Lower lobe of right lung (tissue), 2 donors: ENCODE data around the gene STK40. TPM values are rescaled to one million over a fixed set of nuclear protein-coding genes. Genes with fewer than 3 reads are reported as not detected.

Source experiments
- ATAC-seq, 2 donors: fragments of 200-7000 bp; cut with Tn5 transposase; one replicate each; pipeline ENCODE4 v1.9.1; 2020 to 2022; ENCODE audit warnings: mild to moderate bottlenecking in 2 of 2, moderate library complexity in 2 of 2
- DNase-seq: peaks from one replicate; pipeline ENCODE4 v3.0.0-alpha.2; 2020
- H3K27ac ChIP-seq: fragments of 200-600 bp; one replicate; pipeline ENCODE4 v1.8.0; 2022
- H3K27me3 ChIP-seq: fragments of 200-600 bp; one replicate; pipeline ENCODE4 v1.8.0; 2022; ENCODE audit warnings: low read depth
- H3K36me3 ChIP-seq: fragments of 200-600 bp; one replicate; pipeline ENCODE4 v1.8.0; 2022; ENCODE audit warnings: mild to moderate bottlenecking
- H3K4me1 ChIP-seq: fragments of 200-600 bp; one replicate; pipeline ENCODE4 v1.8.0; 2022
- H3K4me3 ChIP-seq: fragments of 200-600 bp; one replicate; pipeline ENCODE4 v1.8.0; 2022; ENCODE audit warnings: mild to moderate bottlenecking
- H3K9me3 ChIP-seq: fragments of 200-600 bp; one replicate; pipeline ENCODE4 v1.8.0; 2022
- intact Hi-C: fragments of 100-400 bp; cut with DNase I; formaldehyde crosslinking; loops from one replicate; pipeline ENCODE4 v1.11.0; 2022
- total RNA-seq: library from RNA; stranded (reverse); fragmentation: NEBNext Ultra II Directional; extraction: Animal tissue kit (Norgen Biotek cat#: 25700); gene quantifications from one replicate; pipeline ENCODE4 v1.2.1, GENCODE V29; 2021
- TF ChIP-seq, protein P1 (sequence below): fragments of 200-600 bp; IDR thresholded peaks from one replicate; pipeline ENCODE4 v1.8.0; 2022; ENCODE audit warnings: antibody characterized with exemption, mild to moderate bottlenecking
- donor health status: DM: no; HTN: yes; CAD: no; lungs with severe emphysema.

Gene STK40
- total RNA-seq, 1 donor from 2014 or later = 74.2 TPM

DNA sequence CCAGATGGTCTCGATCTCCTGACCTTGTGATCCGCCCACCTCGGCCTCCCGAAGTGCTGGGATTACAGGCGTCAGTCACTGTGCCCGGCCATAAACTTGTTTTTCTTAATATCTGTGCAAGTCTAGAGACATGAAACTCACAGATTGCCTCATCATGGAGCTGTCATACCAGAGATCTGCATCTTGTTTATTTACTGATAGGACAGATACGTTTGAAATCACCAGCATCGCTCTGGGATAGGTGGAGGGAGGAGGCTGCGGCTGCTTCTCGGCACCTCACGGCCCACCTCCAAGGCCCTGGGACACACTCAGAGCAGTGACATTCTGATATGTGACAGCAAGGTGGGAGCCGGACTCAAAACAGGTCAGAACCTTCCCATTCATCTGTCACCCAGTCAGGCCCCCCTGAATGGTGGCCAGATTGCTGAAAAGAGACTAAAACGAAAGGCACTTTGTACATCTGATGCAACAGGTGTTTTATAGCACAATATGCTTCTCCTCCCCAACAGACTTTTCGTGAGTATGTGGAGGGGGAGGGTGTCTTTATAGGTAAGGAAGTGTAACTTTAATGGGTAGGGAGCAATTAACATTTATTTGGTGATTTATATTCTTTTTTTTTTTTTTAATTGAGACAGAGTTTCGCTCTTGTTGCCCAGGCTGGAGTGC lies 30.1 kb upstream of the STK40 start:
- no peak for DNase-seq
- no peaks in the 10 kb centered on the region for H3K27me3 ChIP-seq
- H3K27ac ChIP-seq = no peak overlapping the region
- TF ChIP-seq, protein P1, sequence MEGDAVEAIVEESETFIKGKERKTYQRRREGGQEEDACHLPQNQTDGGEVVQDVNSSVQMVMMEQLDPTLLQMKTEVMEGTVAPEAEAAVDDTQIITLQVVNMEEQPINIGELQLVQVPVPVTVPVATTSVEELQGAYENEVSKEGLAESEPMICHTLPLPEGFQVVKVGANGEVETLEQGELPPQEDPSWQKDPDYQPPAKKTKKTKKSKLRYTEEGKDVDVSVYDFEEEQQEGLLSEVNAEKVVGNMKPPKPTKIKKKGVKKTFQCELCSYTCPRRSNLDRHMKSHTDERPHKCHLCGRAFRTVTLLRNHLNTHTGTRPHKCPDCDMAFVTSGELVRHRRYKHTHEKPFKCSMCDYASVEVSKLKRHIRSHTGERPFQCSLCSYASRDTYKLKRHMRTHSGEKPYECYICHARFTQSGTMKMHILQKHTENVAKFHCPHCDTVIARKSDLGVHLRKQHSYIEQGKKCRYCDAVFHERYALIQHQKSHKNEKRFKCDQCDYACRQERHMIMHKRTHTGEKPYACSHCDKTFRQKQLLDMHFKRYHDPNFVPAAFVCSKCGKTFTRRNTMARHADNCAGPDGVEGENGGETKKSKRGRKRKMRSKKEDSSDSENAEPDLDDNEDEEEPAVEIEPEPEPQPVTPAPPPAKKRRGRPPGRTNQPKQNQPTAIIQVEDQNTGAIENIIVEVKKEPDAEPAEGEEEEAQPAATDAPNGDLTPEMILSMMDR = no peak
- peaks cover 5% of the 10 kb centered on the region for H3K4me1 ChIP-seq
- H3K36me3 ChIP-seq = peaks cover 21% of the 10 kb centered on the region
- H3K4me3 ChIP-seq = no peak overlapping the region
- intact Hi-C loops = no loop called here
- ATAC-seq = no peak
- no peaks in the 10 kb centered on the region for H3K9me3 ChIP-seq

DNA sequence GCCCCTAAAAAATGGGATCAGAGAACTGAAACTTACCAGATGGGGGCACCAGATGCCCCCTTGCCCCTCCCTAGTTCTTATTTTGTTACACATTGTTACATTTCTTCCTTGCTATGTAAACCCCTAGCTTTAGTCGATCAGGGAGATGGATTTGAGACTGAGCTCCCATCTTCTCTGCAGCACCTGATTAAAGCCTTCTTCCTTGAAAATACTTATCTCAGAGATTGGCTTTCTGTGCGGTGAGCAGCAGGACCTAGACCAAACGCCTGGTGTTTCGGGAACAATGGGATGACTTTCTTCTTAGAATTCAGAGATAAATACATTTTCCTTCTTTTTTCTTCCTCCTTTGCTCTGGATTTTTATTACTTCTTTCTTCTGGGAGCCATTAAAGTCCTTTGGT lies 28.7 kb upstream of the STK40 start:
- no peak overlapping the region for H3K27ac ChIP-seq
- no peak overlapping the region for H3K4me3 ChIP-seq
- H3K4me1 ChIP-seq = no peaks in the 10 kb centered on the region
- ATAC-seq (no peak), DNase-seq (no peak)
- H3K36me3 ChIP-seq = peaks cover 21% of the 10 kb centered on the region
- TF ChIP-seq, protein P1 = no peak
- no peaks in the 10 kb centered on the region for H3K9me3 ChIP-seq
- H3K27me3 ChIP-seq = no peaks in the 10 kb centered on the region
- intact Hi-C loops = no loop called here

DNA sequence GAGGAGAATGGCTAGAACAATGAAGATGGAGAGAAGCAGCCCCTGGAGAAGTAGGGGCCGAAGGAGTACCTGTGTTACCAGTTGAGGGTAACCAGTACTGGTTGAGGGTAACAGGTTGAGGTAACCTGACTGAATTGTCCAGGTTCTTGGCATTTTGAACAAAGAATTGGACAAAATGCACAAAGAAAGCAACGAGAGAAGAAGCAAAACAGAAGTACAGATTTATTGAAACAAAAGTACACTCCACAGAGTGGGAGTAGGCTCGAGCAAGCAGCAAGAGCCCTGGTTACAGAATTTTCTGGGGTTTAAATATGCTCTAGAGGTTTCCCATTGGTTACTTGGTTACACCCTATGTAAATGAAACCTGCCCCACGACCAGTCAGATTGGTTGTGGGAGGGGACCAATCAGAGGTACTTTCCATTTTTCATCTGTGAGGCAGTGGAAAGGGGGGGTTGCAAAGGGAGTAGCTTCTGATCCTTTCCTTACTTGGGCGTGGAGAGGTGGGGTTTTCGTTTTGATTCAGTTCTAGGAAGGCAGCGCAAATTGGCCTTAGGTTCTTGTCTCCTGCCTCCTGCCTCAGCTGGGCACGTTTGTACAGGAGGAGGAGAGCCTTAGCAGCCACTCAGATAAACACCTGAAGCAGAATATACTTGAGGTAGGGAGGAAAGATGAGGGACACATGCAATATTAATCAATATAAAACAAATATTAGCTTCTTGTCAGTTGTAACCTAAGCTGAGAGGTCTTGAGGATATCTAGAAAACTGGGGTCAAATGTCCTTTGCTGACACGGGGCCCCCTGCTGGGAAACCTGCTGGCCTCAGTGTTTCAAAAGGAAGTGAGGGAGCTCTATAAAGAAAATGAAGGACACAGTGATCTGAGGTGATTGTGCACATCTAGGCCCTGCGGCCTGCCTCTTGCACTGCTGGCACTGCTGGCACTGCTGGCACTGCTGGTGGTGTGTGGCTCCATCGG lies 26.2 kb upstream of the STK40 start:
- TF ChIP-seq, protein P1 = no peak
- Histone ChIP-seq H3K4me1 (no peaks in the 10 kb centered on the region), H3K36me3 (peaks cover 13% of the 10 kb centered on the region), H3K9me3 (no peaks in the 10 kb centered on the region), H3K27me3 (no peaks in the 10 kb centered on the region), H3K4me3 (no peak overlapping the region), H3K27ac (no peak overlapping the region)
- DNase-seq (no peak), ATAC-seq (peak in 1 of 2 donors; percentile 29)
- intact Hi-C loops = no loop called here

DNA sequence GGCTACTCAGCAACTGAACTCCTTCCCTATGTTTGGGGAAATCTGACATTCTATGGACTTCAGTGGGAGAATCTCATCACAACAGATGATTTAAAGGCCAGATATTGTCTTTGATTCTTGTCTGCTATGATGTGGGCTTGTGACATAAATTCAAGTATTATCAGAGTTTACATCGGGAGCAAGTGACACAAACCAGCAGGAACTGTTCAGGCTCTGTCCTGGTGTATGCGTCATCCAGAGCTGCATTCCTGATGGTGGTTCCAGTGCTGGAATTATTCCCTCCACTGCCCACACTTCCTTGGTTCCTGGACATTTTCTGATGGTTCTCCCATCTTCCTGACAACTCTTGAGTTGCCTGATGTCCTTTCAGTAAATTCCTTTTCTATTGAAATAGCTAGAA lies 22.8 kb upstream of the STK40 start:
- Histone ChIP-seq H3K27me3 (no peaks in the 10 kb centered on the region), H3K4me1 (no peaks in the 10 kb centered on the region), H3K9me3 (no peaks in the 10 kb centered on the region), H3K27ac (no peak overlapping the region), H3K36me3 (peaks cover 5% of the 10 kb centered on the region), H3K4me3 (no peak overlapping the region)
- DNase-seq (no peak), ATAC-seq (no peak)
- intact Hi-C loops = no loop called here
- TF ChIP-seq, protein P1 = no peak

DNA sequence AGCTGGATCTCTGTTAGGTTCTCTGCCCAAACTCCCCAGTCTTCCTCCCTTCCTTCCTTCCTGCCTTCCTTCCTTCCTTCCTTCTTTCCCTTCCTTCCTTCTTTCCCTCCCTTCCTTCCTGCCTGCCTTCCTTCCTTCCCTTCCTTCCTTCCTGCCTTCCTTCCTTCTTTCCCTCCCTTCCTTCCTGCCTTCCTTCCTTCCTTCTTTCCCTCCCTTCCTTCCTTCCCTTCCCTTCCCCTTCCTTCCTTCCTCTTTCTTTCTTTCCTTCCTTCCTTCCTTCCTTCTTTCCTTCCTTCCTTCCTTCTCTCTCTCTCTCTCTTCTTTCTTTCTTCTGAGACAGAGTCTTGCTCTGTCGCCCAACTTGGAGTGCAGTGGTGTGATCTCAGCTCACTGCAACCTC lies 20.7 kb upstream of the STK40 start:
- DNase-seq (no peak), ATAC-seq (no peak)
- H3K36me3 ChIP-seq = peaks cover 5% of the 10 kb centered on the region
- no peaks in the 10 kb centered on the region for H3K27me3 ChIP-seq
- no peak overlapping the region for H3K27ac ChIP-seq
- intact Hi-C loops = no loop called here
- H3K4me3 ChIP-seq = no peak overlapping the region
- H3K4me1 ChIP-seq = peaks cover 7% of the 10 kb centered on the region
- no peaks in the 10 kb centered on the region for H3K9me3 ChIP-seq
- TF ChIP-seq, protein P1 = no peak
